Fibroblast of lung (primary cell): ENCODE results near the gene CBLC. TPM values are rescaled to one million over a fixed set of nuclear protein-coding genes. Genes with fewer than 3 reads are reported as not detected.

Experiments used
- DNase-seq, 2 donors: peaks; one replicate each; pipeline versions ENCODE4 v3.0.0 to v3.0.0-alpha.2; 2010; ENCODE audit warnings: low read depth in 2 of 2
- H2AFZ ChIP-seq: 2 replicates; pipeline ENCODE4 v1.5.1; 2012; ENCODE audit warnings: low read length, control low read depth, inconsistent platforms
- H3K27ac ChIP-seq: 2 replicates; pipeline ENCODE4 v1.5.1; 2011; ENCODE audit warnings: low read length, control low read depth; ENCODE audit not compliant: insufficient read depth
- H3K27me3 ChIP-seq: 2 replicates; pipeline ENCODE4 v1.5.1; 2011; ENCODE audit warnings: mild to moderate bottlenecking, low read length; ENCODE audit not compliant: control insufficient read depth, insufficient read depth
- H3K36me3 ChIP-seq: 2 replicates; pipeline ENCODE4 v1.5.1; 2011; ENCODE audit warnings: low read length; ENCODE audit not compliant: control insufficient read depth, insufficient read depth
- H3K4me1 ChIP-seq: 2 replicates; pipeline ENCODE4 v1.5.1; 2011; ENCODE audit warnings: low read length; ENCODE audit not compliant: control insufficient read depth, insufficient read depth; ENCODE audit errors: extremely low read depth
- H3K4me2 ChIP-seq: 2 replicates; pipeline ENCODE4 v1.5.1; 2011; ENCODE audit warnings: low read length, control low read depth; ENCODE audit not compliant: insufficient read depth; ENCODE audit errors: extremely low read depth
- H3K4me3 ChIP-seq, 4 experiments: fragments of 200-600 bp in 1 of 4; sonication (generic) in 1 of 4; replicated peaks in 1 of 4; 2 replicates each; pipeline ENCODE4 v1.5.1; 2011 to 2016; ENCODE audit warnings: low read length in 4 of 4, low read depth in 3 of 4, mild to moderate bottlenecking in 3 of 4, control low read depth in 2 of 4, inconsistent platforms in 1 of 4, mixed read lengths in 1 of 4; ENCODE audit not compliant: insufficient read depth in 1 of 4; ENCODE audit errors: control extremely low read depth in 1 of 4
- H3K79me2 ChIP-seq: 2 replicates; pipeline ENCODE4 v1.5.1; 2012; ENCODE audit warnings: mild to moderate bottlenecking, low read length, inconsistent platforms; ENCODE audit not compliant: control insufficient read depth, insufficient read depth
- H3K9ac ChIP-seq: 2 replicates; pipeline ENCODE4 v1.5.1; 2011; ENCODE audit warnings: mild to moderate bottlenecking, low read length, control low read depth; ENCODE audit not compliant: insufficient read depth
- H3K9me3 ChIP-seq: 2 replicates; pipeline ENCODE4 v1.5.1; 2012; ENCODE audit warnings: low read depth, low read length; ENCODE audit not compliant: control insufficient read depth, insufficient read depth
- H4K20me1 ChIP-seq: 2 replicates; pipeline ENCODE4 v1.5.1; 2011; ENCODE audit warnings: low read length; ENCODE audit not compliant: control insufficient read depth, insufficient read depth; ENCODE audit errors: extremely low read depth
- CTCF ChIP-seq, 2 donors: IDR thresholded peaks in 1 of 2; conservative IDR thresholded peaks in 1 of 2; 1 replicate in 1 of 2; 2 replicates in 1 of 2; pipeline ENCODE4 v1.5.1; 2011 to 2012; ENCODE audit warnings: low read length in 2 of 2, control low read depth in 1 of 2, inconsistent platforms in 1 of 2, low read depth in 1 of 2, mild to moderate bottlenecking in 1 of 2
- EZH2 ChIP-seq: IDR thresholded peaks from 2 replicates; pipeline ENCODE4 v1.5.1; 2012; ENCODE audit warnings: low read length, control low read depth, mild to moderate bottlenecking; ENCODE audit errors: missing control alignments
- polyA plus RNA-seq, 2 donors: library from polyadenylated mRNA; depleted of rRNA in 1 of 2; stranded (reverse) in 1 of 2; unstranded in 1 of 2; fragments of >200 nt; gene quantifications; 2 replicates each; pipeline ENCODE4 v1.2.1, GENCODE V29; 2011 to 2012; ENCODE audit warnings: missing spikeins in 1 of 2
- total RNA-seq: library from RNA; depleted of rRNA; stranded (reverse); fragments of >200 nt; gene quantifications from 2 replicates; pipeline ENCODE4 v1.2.1, GENCODE V29; 2014

Gene CBLC
- total and polyA plus RNA-seq, 2 donors (not counting 1 experiment from before 2014, with no cell fraction given) = 0.33 TPM; not detected in 1

GRCh38 chr19:44845286-44845611 is 67.6 kb downstream of the CBLC start:
- no peaks in the 10 kb centered on the region for H4K20me1 ChIP-seq
- no peaks in the 10 kb centered on the region for H3K36me3 ChIP-seq
- no peak for TF ChIP-seq EZH2
- TF ChIP-seq CTCF (conservative IDR thresholded peaks at IDR 0.05 in 1 of 2, IDR thresholded peaks at IDR 0.05 in 1 of 2; ENCODE audit: low read depth in 1 of 2, low read length in 2 of 2) = no peak
- peaks cover 41% of the 10 kb centered on the region for H3K79me2 ChIP-seq
- H2AFZ ChIP-seq = peak overlapping the region; percentile 97
- H3K27me3 ChIP-seq = no peaks in the 10 kb centered on the region
- H3K4me3 ChIP-seq = peak overlapping the region; percentile 40 to 70 (median 62)
- H3K9ac ChIP-seq = peak overlapping the region; percentile 50
- DNase-seq = no peak
- peak overlapping the region; percentile 64 for H3K27ac ChIP-seq
- no peaks in the 10 kb centered on the region for H3K9me3 ChIP-seq
- H3K4me1 ChIP-seq = peaks cover 7% of the 10 kb centered on the region
- peak overlapping the region; percentile 90 for H3K4me2 ChIP-seq

- H3K9me3 ChIP-seq = no peaks in the 10 kb centered on the region
- no peaks in the 10 kb centered on the region for H4K20me1 ChIP-seq
- H3K27me3 ChIP-seq = no peaks in the 10 kb centered on the region
- peak; percentile 78 to 84 for TF ChIP-seq CTCF (conservative IDR thresholded peaks at IDR 0.05 in 1 of 2, IDR thresholded peaks at IDR 0.05 in 1 of 2; ENCODE audit: low read depth in 1 of 2, low read length in 2 of 2)
- no peak for TF ChIP-seq EZH2
- H3K36me3 ChIP-seq = no peaks in the 10 kb centered on the region
- peaks cover 7% of the 10 kb centered on the region for H3K4me1 ChIP-seq
- H3K79me2 ChIP-seq = peaks cover 46% of the 10 kb centered on the region
- H3K27ac ChIP-seq = peak within 1 kb of the TSS; percentile 90
- H3K9ac ChIP-seq = peak within 1 kb of the TSS; percentile 99
- DNase-seq = peak; percentile 94 to 99
- peak within 1 kb of the TSS; percentile 97 for H2AFZ ChIP-seq
- H3K4me2 ChIP-seq = peak within 1 kb of the TSS; percentile 90
- peak within 1 kb of the TSS; percentile 85 to 98 (median 92) for H3K4me3 ChIP-seq
These were observed 68.1 kb downstream of the CBLC start, which contains the start of gene NECTIN2 for GRCh38 chr19:44845612-44846454. Gene NECTIN2, plus strand, starts transcription at chr19:44846297. Its CDS starts 229 bp downstream, at chr19:44846526.

GRCh38 chr19:44846455-44847143 is 68.9 kb downstream of the CBLC start:
- Histone ChIP-seq H2AFZ (no peak overlapping the region), H3K4me3 (peak overlapping the region; percentile 85 to 98 (median 92)), H3K9ac (peak overlapping the region; percentile 99), H3K27me3 (no peaks in the 10 kb centered on the region), H4K20me1 (no peaks in the 10 kb centered on the region), H3K27ac (peak overlapping the region; percentile 90), H3K4me1 (peaks cover 7% of the 10 kb centered on the region), H3K9me3 (no peaks in the 10 kb centered on the region), H3K36me3 (peaks cover 4% of the 10 kb centered on the region), H3K4me2 (peak overlapping the region; percentile 86), H3K79me2 (peaks cover 54% of the 10 kb centered on the region)
- TF ChIP-seq EZH2 (no peak), CTCF (conservative IDR thresholded peaks at IDR 0.05 in 1 of 2, IDR thresholded peaks at IDR 0.05 in 1 of 2; ENCODE audit: low read depth in 1 of 2, low read length in 2 of 2) (no peak)
- DNase-seq = peak; percentile 12 to 61
